Neutrophil (primary cell): Measurements from ENCODE around the gene TMCC1.
"Not testable (repeated sequence)": the region's sequence is repeated elsewhere in the genome, so short reads cannot be mapped to it uniquely, and the experiment has no call there.

Experiments used
- H3K27ac ChIP-seq: fragments of 200-600 bp; sonication (generic); 2 replicates; pipeline ENCODE4 v1.5.1; 2016; ENCODE audit warnings: mild to moderate bottlenecking, moderate library complexity
- H3K27me3 ChIP-seq: fragments of 200-600 bp; sonication (generic); 2 replicates; pipeline ENCODE4 v1.6.0; 2016; ENCODE audit warnings: mild to moderate bottlenecking
- H3K36me3 ChIP-seq: fragments of 200-600 bp; sonication (generic); 2 replicates; pipeline ENCODE4 v1.5.1; 2017
- H3K4me1 ChIP-seq, 2 experiments: fragments of 200-600 bp in 1 of 2; sonication (generic) in 1 of 2; 1 replicate in 1 of 2; 2 replicates in 1 of 2; pipeline versions ENCODE4 v1.5.1 to v1.6.1; 2013 to 2016; ENCODE audit warnings: low read depth in 1 of 2, low read length in 1 of 2, mild to moderate bottlenecking in 1 of 2, moderate library complexity in 1 of 2; ENCODE audit not compliant: control insufficient read depth in 1 of 2, insufficient read depth in 1 of 2
- H3K4me3 ChIP-seq, 2 experiments: fragments of 200-600 bp in 1 of 2; sonication (generic) in 1 of 2; 1 replicate in 1 of 2; 2 replicates in 1 of 2; pipeline ENCODE4 v1.5.1; 2013 to 2016; ENCODE audit warnings: low read depth in 1 of 2, low read length in 1 of 2, mild to moderate bottlenecking in 1 of 2, moderate library complexity in 1 of 2
- H3K9me3 ChIP-seq: fragments of 200-600 bp; sonication (generic); 2 replicates; pipeline ENCODE4 v1.5.1; 2016
- CTCF ChIP-seq: fragments of 200-600 bp; sonication (generic); IDR thresholded peaks from 2 replicates; pipeline ENCODE4 v1.5.1; 2016; ENCODE audit warnings: antibody characterized with exemption

TMCC1 gene

GRCh38 chr3:129864519-129864918, 29.0 kb downstream of the TMCC1 start:
- Histone ChIP-seq H3K36me3 (peaks cover 38% of the 10 kb centered on the region), H3K27ac (no peak overlapping the region), H3K4me3 (no peak overlapping the region), H3K9me3 (no peaks in the 10 kb centered on the region), H3K4me1 (peaks cover 0 to 11% of the 10 kb centered on the region in 2 experiments), H3K27me3 (no peaks in the 10 kb centered on the region)
- TF ChIP-seq CTCF, result no peak

GRCh38 chr3:129859272-129859671, 34.2 kb downstream of the TMCC1 start:
- H3K4me1 ChIP-seq, result peaks cover 38 to 39% of the 10 kb centered on the region in 2 experiments
- H3K9me3 ChIP-seq, result no peaks in the 10 kb centered on the region
- H3K4me3 ChIP-seq, result no peak overlapping the region
- no peaks in the 10 kb centered on the region for H3K27me3 ChIP-seq
- H3K36me3 ChIP-seq, result peaks cover 26% of the 10 kb centered on the region
- no peak for TF ChIP-seq CTCF
- H3K27ac ChIP-seq, result no peak overlapping the region

DNA sequence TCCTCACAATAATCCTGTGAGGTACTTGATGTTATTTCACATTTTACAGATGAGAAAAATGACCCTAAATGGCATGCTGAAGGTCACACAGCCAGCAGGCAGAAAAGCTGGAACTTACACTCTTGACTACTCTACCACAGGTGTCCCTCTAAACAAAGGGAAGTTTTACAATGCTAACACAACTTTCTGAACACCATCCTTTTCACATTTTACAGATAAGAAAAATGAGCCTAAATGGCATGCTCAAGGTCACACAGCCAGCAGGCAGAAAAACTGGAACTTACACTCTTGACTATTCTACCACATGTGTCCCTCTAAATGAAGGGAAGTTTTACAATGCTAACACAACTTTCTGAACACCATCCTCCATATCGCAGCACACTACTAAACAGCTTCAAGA, 35.6 kb downstream of the TMCC1 start:
- no peak overlapping the region for H3K4me3 ChIP-seq
- peaks cover 38 to 44% of the 10 kb centered on the region in 2 experiments for H3K4me1 ChIP-seq
- TF ChIP-seq CTCF, result no peak
- peaks cover 24% of the 10 kb centered on the region for H3K36me3 ChIP-seq
- H3K27ac ChIP-seq, result peak overlapping the region; percentile 66
- no peaks in the 10 kb centered on the region for H3K9me3 ChIP-seq
- H3K27me3 ChIP-seq, result no peaks in the 10 kb centered on the region

DNA sequence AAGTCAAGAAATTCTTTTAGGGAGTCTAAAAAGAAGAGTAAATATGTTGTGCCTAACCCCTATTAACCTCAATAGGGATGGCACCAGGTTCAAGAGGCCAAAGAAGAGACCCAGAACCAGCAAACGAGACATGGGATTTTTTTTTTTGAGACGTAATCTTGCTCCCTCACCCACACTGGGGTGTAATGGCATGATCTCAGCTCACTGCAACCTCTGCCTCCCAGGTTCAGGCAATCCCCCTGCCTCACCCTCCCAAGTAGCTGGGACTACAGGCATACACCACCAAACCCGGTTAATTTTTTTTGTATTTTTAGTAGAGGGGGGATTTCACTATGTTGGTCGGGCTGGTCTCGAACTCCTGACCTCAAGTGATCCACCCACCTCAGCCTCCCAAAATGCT, 36.7 kb downstream of the TMCC1 start:
- not testable (repeated sequence) for H3K27me3 ChIP-seq, H3K4me3 ChIP-seq, H3K9me3 ChIP-seq
- Histone ChIP-seq H3K4me1 (peaks cover 38 to 44% of the 10 kb centered on the region in 2 experiments), H3K36me3 (peaks cover 18% of the 10 kb centered on the region), H3K27ac (peak overlapping the region; percentile 76)

GRCh38 chr3:129855832-129856419, 37.6 kb downstream of the TMCC1 start:
- no peak for TF ChIP-seq CTCF
- no peaks in the 10 kb centered on the region for H3K9me3 ChIP-seq
- H3K27ac ChIP-seq, result peak overlapping the region; percentile 76
- peaks cover 38 to 44% of the 10 kb centered on the region in 2 experiments for H3K4me1 ChIP-seq
- H3K36me3 ChIP-seq, result peaks cover 21% of the 10 kb centered on the region
- no peak overlapping the region for H3K4me3 ChIP-seq
- no peaks in the 10 kb centered on the region for H3K27me3 ChIP-seq

DNA sequence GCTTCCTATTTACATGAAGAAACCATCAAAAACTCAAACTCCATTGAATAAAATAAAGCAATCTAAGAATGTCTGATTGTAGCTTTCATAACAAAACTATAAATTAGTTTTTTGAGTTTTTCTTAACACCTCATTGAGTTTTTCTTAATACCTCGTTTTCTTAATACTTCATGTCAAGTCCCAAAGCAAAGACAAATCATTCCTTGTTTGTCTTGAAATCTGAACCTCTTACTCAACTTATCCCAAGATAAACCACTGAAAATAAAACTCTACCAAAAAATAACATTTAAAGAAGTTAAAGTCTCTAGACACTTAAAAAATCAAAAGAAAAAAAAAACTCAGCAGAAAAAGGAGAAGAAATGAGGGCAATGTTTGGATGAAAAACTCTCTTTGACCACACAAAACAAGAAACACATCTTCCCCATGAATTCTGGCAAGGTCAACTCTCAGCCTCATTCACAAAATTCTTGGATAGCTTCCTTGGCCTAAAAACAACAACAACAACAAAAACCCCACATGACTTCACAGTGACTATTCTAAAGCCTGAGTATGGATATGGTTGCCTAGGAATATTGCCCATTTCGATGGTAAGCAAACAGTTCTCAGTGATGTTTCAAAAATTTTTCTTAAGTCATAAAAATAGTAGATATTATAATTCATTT, 38.2 kb downstream of the TMCC1 start:
- Histone ChIP-seq H3K36me3 (peaks cover 19% of the 10 kb centered on the region), H3K27ac (peak overlapping the region; percentile 76), H3K4me1 (peaks cover 38 to 44% of the 10 kb centered on the region in 2 experiments), H3K4me3 (no peak overlapping the region), H3K27me3 (no peaks in the 10 kb centered on the region), H3K9me3 (no peaks in the 10 kb centered on the region)
- TF ChIP-seq CTCF, result no peak
